Suprapubic skin (tissue), 4 donors: ENCODE data around the gene CXCL1. TPM values are rescaled to one million over a fixed set of nuclear protein-coding genes. Genes with fewer than 3 reads are reported as not detected.

Experiments used
- DNase-seq, 2 donors: peaks; one replicate each; pipeline ENCODE4 v3.0.0-alpha.2; 2019; ENCODE audit warnings: low spot score in 2 of 2
- H3K27ac ChIP-seq: fragments of 200-600 bp; sonication (generic); one replicate; pipeline ENCODE4 v1.5.1; 2019
- H3K27me3 ChIP-seq: fragments of 200-600 bp; sonication (generic); one replicate; pipeline ENCODE4 v1.5.1; 2019
- H3K36me3 ChIP-seq: fragments of 200-600 bp; sonication (generic); one replicate; pipeline ENCODE4 v1.5.1; 2019
- H3K4me1 ChIP-seq: fragments of 200-600 bp; sonication (generic); one replicate; pipeline ENCODE4 v1.5.1; 2019
- H3K4me3 ChIP-seq: fragments of 200-600 bp; sonication (generic); one replicate; pipeline ENCODE4 v1.5.1; 2019; ENCODE audit warnings: mild to moderate bottlenecking
- H3K9me3 ChIP-seq: fragments of 200-600 bp; sonication (generic); one replicate; pipeline ENCODE4 v1.5.1; 2019
- CTCF ChIP-seq, 2 donors: fragments of 200-600 bp in 1 of 2; fragments of 450-650 bp in 1 of 2; sonication (generic) in 1 of 2; IDR thresholded peaks; one replicate each; pipeline ENCODE4 v1.5.1; 2016 to 2019; ENCODE audit warnings: antibody characterized with exemption in 2 of 2, mild to moderate bottlenecking in 1 of 2, moderate library complexity in 1 of 2
- EP300 ChIP-seq: sonication (generic); formaldehyde crosslinking; IDR thresholded peaks from one replicate; pipeline ENCODE4 v1.6.1; 2017; ENCODE audit warnings: antibody characterized with exemption
- POLR2A ChIP-seq, 2 donors: fragments of 450-650 bp; IDR thresholded peaks; one replicate each; pipeline ENCODE4 v1.6.1; 2017; ENCODE audit warnings: antibody characterized with exemption in 2 of 2, mild to moderate bottlenecking in 2 of 2, moderate library complexity in 2 of 2
- POLR2AphosphoS5 ChIP-seq, 3 donors: sonication (generic); formaldehyde crosslinking; IDR thresholded peaks; one replicate each; pipeline ENCODE4 v1.6.1; 2017; ENCODE audit warnings: antibody characterized with exemption in 3 of 3
- WGBS: methylation state at CpG from one replicate; pipeline ENCODE4 v1.1.5; 2018; 5-methylcytosine and 5-hydroxymethylcytosine counted together
- total RNA-seq, 4 donors: library from RNA; depleted of rRNA; stranded (reverse); fragments of >200 nt; gene quantifications; one replicate each; pipeline ENCODE4 v1.1.0, GENCODE V29; 2016

The CXCL1 gene
- total RNA-seq, 4 donors from 2014 or later, result 0.59 to 1.7 TPM; not detected in 2

DNA sequence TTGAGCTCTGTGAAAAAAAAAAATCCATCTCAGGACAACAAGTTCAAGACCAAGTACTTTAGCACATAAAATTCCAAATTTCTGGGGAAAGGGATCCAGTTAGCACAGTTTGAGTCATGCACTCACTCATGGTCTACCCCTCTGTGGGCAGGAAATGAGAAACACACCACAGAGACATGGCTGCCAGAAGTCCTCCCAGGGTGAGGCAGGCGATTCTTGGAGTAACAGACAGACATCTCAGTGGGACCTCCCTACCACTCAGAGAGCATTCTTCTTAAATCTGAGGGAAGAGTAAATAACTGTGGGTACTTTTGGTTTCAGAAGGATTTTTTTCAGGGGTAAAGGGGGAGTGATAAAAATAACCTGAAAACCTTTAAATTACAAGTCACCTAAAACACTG lies 14.1 kb downstream of the CXCL1 start:
- Histone ChIP-seq H3K9me3 (no peaks in the 10 kb centered on the region), H3K27me3 (peaks cover 3% of the 10 kb centered on the region), H3K4me3 (no peak overlapping the region), H3K4me1 (no peaks in the 10 kb centered on the region), H3K27ac (no peak overlapping the region), H3K36me3 (no peaks in the 10 kb centered on the region)
- WGBS, result 52% methylated on average over 1 of the region's 1 CpG
- TF ChIP-seq POLR2AphosphoS5 (IDR thresholded peaks at IDR 0.05) (no peak), EP300 (no peak)
- no peak for DNase-seq

DNA sequence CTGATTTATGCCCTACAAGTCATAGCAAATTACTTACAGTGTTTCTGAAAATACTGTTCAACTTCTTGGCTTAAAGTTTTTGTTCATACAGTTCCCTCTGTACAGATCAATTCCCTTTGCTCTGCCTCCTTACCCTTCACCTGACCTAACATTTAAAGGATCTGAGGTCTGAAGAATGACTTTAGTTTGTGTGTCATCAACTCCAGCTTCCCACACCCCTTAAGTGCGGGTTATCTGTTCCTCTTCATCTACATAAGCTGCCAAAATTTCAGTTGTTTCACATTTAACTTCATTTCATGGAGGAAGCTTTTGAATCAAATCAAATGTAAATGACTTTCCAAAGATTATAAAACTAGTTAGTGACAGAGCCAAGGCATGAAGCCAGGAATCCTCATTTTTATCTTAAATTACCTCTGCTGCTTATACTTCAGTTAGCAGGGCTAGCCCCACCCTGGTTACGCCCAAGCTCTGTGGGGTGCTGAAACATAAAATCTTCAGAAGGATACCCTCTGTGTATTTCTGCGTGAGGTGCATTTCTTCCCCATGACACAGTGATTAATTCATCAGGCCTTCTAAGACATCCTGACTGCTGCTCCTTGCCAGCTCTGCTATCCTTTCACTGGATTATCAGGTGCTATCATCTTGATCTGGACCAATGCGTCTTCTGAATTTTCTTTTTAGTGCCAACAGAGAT lies 16.5 kb downstream of the CXCL1 start:
- Histone ChIP-seq H3K9me3 (no peaks in the 10 kb centered on the region), H3K4me1 (no peaks in the 10 kb centered on the region), H3K36me3 (no peaks in the 10 kb centered on the region), H3K4me3 (no peak overlapping the region), H3K27ac (no peak overlapping the region), H3K27me3 (peaks cover 3% of the 10 kb centered on the region)
- 45% methylated on average over 4 of the region's 4 CpGs for WGBS
- no peak for TF ChIP-seq POLR2A (IDR thresholded peaks at IDR 0.05)
- no peak for TF ChIP-seq EP300
- TF ChIP-seq POLR2AphosphoS5 (IDR thresholded peaks at IDR 0.05), result no peak
- no peak for TF ChIP-seq CTCF (IDR thresholded peaks at IDR 0.05)
- no peak for DNase-seq

DNA sequence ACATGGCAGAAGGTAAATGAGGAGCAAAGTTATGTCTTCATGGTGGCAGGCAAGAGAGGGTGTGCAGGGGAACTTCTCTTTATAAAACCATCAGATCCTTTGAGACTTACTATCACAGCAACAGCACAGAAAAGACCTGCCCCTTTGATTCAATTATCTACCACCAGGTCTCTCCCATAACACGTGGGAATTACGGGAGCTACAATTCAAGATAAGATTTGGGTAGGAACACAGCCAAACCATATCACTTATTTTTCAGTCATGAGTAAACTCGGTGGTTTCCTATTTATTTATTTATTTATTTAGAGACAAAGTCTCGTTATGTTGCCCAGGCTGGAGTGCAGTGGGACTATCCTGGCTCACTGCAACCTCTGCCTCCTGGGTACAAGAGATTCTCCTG lies 22.1 kb downstream of the CXCL1 start:
- no peaks in the 10 kb centered on the region for H3K27me3 ChIP-seq
- no peak for DNase-seq
- H3K9me3 ChIP-seq, result no peaks in the 10 kb centered on the region
- WGBS, result 79% methylated on average over 4 of the region's 4 CpGs
- TF ChIP-seq CTCF (IDR thresholded peaks at IDR 0.05), result no peak
- TF ChIP-seq POLR2A (IDR thresholded peaks at IDR 0.05), result no peak
- no peak for TF ChIP-seq EP300
- peaks cover 12% of the 10 kb centered on the region for H3K4me1 ChIP-seq
- H3K4me3 ChIP-seq, result no peak overlapping the region
- H3K36me3 ChIP-seq, result no peaks in the 10 kb centered on the region
- H3K27ac ChIP-seq, result no peak overlapping the region

DNA sequence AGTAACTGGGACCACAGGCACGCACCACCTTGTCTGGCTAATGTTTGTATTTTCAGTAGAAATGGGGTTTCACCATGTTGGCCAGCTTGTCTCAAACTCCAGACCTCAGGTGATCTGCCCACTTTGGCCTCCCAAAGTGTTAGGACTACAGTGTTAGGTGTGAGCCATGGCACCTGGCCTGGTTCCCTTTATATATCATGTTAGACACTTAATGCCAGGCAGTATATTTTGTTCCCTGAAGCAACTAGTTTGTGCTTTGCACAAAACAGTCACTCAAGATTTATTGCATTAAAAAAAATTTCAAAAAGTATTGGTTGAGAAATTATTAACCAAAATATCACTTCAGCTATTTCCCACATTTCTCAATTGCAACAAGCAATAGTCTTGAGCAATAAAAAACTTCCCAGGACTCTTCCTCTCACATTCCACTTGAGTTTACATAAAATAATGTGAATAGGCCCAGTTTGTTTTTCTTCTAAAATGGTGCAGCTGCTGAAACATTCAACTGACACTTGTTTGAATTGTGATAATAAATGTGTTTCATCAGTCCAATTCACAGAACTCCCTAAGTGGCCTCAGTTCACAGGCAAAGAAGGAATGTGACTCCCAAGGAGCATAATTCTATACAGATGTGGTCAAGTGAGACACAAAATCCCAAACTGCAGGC lies 22.7 kb downstream of the CXCL1 start:
- H3K27ac ChIP-seq, result no peak overlapping the region
- H3K4me1 ChIP-seq, result peaks cover 12% of the 10 kb centered on the region
- H3K27me3 ChIP-seq, result no peaks in the 10 kb centered on the region
- H3K9me3 ChIP-seq, result no peaks in the 10 kb centered on the region
- WGBS, result 100% methylated on average over 1 of the region's 1 CpG
- TF ChIP-seq POLR2AphosphoS5 (IDR thresholded peaks at IDR 0.05) (no peak), POLR2A (IDR thresholded peaks at IDR 0.05) (no peak), EP300 (no peak), CTCF (IDR thresholded peaks at IDR 0.05) (no peak)
- no peaks in the 10 kb centered on the region for H3K36me3 ChIP-seq
- no peak overlapping the region for H3K4me3 ChIP-seq
- no peak for DNase-seq

DNA sequence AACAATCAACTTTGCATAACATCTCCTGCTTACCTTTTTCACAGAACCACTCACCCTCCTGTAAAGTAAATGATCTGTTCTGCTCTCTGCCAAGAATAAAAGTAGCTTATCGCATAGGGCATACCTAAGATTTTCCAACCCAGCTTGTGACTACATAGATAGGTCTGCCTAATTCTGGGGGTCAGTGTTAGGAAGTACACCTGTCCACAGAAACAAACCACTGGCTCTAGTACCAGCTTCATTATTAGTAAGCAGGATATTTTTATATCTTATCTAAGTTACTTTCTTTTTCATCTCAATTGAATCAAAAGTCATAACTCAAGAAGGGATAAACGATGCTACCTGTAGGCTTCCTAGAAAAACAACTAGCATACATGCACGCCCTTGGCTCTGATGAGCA lies 23.8 kb downstream of the CXCL1 start:
- no peaks in the 10 kb centered on the region for H3K36me3 ChIP-seq
- TF ChIP-seq POLR2AphosphoS5 (IDR thresholded peaks at IDR 0.05), result no peak
- TF ChIP-seq POLR2A (IDR thresholded peaks at IDR 0.05), result no peak
- TF ChIP-seq EP300, result no peak
- no peak for TF ChIP-seq CTCF (IDR thresholded peaks at IDR 0.05)
- no peaks in the 10 kb centered on the region for H3K9me3 ChIP-seq
- WGBS, result 83% methylated on average over 3 of the region's 3 CpGs
- H3K4me1 ChIP-seq, result peaks cover 12% of the 10 kb centered on the region
- H3K4me3 ChIP-seq, result no peak overlapping the region
- no peak overlapping the region for H3K27ac ChIP-seq
- H3K27me3 ChIP-seq, result no peaks in the 10 kb centered on the region
- DNase-seq, result no peak
